D341Med (cell line): Measurements from ENCODE around the gene MYBPC3.
"Not testable (repeated sequence)": the region's sequence is repeated elsewhere in the genome, so short reads cannot be mapped to it uniquely, and the experiment has no call there.

Experiments used
- DNase-seq: peaks from one replicate; pipeline ENCODE4 v3.0.0; 2012; ENCODE audit warnings: low spot score

MYBPC3 gene

GRCh38 chr11:47337229-47337924, 15.1 kb downstream of the MYBPC3 start:
- DNase-seq: no peak

GRCh38 chr11:47336595-47336994, 15.9 kb downstream of the MYBPC3 start:
- DNase-seq: no peak

DNA sequence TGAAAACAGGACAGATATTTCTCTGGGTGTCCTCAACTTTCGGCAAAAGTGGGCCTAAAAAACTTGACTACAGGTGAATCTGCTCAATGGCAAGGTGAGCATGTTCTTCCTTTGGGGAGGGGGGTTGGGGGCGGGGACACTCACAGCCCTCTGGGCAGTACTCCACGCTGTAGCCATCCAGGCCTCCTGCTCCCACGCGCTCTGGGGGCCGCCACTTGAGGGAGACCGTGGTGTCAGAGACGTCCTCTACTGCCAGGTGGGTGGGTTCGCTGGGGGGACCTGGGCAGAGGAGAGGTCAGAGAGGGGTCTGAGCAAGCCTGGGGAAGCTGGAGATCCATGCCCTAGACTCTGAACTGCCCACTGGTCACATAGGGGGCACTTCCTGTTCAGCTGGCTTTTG, 16.8 kb downstream of the MYBPC3 start:
- no peak for DNase-seq

DNA sequence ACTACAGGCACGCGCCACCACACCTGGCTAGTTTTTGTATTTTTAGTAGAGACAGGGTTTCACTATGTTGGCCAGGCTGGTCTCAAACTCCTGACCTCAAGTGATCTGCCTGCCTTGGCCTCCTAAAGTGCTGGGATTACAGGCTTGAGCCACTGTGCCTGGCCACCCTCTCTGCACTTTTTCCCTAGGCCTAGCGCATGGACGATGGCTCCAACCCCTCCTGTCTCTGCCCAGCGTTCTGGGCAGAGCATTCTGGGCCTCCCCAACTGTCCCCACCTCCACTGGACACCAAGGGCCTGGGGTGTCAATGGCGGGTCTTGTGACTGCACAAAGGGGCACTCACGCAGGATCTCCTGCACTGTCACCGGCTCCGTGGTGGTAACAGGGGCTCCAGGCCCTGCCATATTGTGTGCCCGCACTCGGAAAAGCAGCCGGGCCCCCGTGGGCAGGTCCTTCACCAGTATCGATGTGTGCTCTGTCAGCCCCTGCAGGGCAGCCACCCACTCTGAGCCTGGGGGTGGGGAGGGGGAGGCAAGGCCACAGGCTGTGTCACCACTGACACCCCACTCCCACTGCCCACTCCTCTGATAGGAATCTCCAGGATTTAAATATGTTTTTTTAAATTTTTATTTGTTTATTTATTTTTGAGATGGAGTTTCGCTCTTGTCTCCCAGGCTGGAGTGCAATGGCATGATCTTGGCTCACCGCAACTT, 17.6 kb downstream of the MYBPC3 start:
- DNase-seq: not testable (repeated sequence)

DNA sequence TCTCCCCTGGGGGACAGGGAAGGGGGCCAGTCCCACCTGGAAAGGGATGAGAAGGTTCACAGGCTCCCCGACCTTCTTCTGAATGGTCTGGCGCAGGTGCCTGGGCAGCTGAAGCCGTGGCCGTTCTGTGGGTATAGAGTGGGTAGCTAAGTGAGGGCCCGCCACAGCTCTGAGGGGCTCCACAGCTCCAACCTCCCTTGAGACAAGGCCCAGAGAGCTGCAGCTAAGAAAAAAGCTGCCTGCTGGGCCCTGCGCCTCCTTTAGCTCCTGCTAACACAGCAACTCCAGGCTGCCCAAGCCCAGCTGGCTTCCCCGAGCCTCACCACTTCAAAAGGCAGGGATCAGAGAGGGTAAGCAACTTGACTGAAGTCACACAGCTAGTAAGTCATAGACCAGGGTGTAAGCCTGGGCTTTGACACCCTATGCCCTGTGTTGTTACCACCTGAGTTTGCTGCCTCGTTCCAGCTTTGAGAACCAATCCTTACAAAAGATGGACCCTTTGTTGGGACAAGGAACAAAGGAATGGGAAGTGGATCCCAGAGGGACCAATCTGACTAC, 18.5 kb downstream of the MYBPC3 start:
- no peak for DNase-seq

- no peak for DNase-seq
These were observed 19.0 kb downstream of the MYBPC3 start for GRCh38 chr11:47333526-47333845.

DNA sequence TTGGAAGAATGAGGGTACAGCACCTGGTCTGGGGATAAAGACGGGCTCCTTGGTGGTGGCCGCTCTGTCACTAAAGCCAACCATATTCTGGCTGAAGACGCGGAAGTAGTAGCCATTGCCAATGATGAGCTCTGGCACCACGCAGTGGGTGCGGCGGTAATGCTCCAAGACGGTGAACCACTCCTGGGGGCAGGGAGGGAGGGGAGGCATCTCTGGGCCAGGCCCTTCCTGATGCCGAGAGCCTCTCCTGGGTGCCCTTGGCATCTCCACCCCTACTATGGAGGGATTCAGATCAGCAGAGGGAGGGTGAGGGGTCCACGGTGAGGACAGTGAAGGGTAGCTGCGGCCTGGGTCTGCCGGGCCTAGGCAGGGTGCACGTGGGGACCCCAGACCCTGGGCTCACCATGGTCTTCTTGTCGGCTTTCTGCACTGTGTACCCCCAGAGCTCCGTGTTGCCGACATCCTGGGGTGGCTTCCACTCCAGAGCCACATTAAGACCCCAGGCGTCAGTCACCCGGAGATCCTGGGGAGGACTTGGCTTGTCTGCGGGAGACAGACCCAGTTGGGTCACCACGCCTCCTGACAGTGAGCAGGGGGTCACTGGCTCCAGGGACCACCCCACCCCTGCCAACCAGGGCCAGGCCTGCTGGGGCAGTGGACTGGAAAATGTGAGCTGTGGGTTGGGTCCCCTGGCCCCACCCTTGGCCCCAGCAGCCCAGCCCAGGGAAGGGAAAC, 19.5 kb downstream of the MYBPC3 start:
- DNase-seq: peak; percentile 42

GRCh38 chr11:47332303-47332711, 20.2 kb downstream of the MYBPC3 start:
- DNase-seq: peak; percentile 34

DNA sequence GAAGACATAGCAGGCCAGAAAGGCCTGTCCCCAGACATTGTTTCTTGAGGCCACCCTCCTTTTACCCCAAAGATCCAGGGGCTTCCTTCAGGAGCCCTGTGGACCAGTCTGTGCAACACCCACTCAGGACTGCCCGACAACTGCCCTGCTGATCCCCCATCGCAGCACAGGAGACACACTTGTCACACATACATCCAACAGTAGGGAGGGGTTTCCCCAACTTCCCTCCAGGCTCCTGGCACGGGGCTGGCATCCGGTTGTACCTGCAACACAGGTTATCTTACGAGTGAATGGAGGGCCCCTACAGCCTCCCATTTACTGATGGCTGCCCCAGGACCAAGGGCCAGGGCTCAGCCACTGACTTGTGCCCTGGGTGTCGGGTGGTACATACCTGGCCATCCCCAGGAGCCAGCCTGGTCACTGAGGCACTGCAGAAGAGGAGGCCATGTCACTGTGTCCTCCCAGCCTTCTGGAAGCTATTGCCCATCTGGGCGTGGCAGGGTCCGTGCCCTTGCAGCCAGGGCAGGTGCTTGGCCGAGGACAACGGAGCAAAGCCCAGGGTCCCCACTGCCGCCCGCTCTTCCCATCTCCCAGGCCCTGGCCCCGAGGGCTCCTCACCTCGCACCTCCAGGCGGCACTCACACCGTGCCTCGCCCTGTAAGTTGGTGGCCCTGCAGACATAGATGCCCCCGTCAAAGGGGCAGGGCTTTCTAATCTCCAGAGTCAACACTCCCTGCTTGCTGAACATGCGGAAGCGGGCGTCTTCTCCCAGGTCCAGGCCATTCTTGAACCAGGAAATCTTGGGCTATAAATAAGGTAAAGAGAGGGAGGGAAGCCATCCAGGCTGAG, 20.8 kb downstream of the MYBPC3 start:
- peak; percentile 27 for DNase-seq

- peak; percentile 58 for DNase-seq
These were observed 22.2 kb downstream of the MYBPC3 start for GRCh38 chr11:47329987-47330931.

- peak; percentile 37 for DNase-seq
These were observed 23.0 kb downstream of the MYBPC3 start for GRCh38 chr11:47329431-47329986.

DNA sequence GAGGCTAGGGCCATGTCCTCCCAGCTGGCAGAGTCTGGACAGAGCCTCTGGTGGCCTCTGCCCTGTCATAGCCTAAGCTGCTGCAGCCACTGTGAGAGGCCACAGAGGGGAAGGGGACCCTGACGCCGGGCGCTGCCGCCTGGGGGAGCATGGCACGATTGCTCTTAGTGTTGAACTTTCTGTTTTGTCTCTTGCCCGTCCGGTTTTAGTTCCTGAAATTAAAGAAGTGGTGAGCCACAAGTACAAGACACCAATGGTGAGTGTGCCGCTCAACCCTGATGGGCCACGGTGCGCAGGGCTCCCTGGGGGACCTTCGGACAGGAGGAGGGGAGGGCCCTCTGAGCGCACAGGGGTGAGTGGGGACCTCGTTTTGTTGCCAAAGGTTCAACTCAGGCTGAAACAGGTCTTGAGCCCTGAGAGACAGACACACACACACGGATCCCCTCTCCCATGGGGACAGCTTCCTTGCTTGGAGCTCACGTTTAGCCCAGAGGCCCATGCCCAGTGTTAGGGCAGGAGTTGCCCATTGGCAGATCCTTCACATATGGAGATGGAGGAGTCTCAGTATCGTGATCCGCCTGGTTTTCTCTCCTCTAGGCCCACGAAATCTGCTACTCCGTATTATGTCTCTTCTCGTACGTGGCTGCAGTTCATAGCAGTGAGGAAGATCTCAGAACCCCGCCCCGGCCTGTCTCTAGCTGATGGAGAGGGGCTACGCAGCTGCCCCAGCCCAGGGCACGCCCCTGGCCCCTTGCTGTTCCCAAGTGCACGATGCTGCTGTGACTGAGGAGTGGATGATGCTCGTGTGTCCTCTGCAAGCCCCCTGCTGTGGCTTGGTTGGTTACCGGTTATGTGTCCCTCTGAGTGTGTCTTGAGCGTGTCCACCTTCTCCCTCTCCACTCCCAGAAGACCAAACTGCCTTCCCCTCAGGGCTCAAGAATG, 23.8 kb downstream of the MYBPC3 start:
- peak; percentile 28 for DNase-seq

DNA sequence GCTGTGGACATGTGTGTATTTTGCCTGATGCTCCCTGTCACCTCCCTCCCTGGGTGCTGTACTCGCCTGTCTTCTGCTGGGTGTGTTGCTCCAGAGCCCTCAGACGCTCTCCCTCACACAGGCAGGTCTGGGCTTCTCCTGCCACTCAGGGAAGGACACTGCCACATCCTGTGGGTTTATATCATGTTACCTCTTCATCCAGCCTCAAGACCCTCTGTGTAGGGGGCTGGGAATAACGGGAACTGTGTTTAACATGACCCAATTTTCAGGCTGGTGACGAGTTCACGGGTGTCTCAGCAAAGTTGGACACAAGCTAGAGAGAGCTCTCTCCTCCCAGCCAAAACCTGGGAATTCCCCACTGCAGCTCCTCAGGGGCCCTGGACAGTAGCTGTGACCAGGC, 24.6 kb downstream of the MYBPC3 start:
- peak; percentile 15 for DNase-seq

- DNase-seq: peak; percentile 44
These were observed 25.5 kb downstream of the MYBPC3 start for GRCh38 chr11:47327025-47327424.

DNA sequence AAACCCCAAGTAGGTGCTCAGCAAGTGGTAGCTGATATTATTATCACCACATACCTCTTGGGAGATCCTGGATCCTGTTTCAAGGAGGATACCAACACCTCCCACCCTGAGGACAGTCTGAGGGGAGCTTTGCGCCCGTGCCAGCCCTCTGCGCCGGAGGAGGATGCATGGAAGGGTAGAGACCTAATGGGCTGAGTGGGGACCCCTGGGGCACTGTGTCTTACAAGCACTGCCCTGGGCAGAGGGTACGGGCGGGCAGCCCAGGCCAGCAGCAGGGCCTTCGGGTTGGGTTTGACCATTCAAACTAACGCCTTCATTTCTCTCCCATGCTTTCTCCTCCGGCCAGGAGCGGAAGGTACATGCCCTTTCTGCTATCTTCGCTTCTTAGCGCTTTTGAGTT, 26.3 kb downstream of the MYBPC3 start:
- DNase-seq: no peak

DNA sequence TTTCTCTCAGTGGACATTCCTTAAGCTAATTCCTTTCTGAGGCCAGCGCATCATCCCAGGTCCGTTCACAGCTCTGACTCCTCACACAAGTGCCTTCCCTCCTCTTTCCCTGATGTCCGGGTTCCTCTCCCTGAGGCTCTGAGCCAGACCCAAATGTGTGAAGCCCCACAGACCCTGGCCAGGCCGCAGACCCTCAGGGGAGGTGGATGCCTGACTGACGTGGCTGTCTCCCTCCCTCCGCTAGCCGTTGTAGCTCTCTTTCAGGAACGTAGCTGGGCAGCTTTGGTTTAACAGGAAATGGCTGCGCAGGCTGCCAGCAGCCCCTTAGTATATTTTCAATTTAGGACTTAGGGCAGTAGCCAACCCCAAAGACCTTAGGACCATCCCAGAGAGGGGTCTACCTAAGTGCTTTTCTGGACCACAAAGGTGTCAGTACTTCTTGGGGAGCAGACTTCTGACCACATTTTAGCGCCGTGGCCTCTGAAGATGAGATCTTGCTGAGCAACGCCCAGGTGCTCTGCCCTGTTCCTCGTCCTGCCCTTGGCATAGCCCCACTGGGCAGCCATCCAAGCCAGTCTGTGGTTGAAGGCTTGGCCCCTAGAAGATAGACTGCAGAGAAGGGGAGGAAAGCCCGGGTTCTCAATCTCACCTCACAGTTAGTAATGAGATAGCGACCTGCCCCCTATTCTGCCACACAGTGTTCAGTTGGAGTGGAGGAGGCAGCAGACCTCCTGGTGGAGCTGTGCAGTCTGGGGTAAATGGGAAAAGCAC, 27.0 kb downstream of the MYBPC3 start:
- DNase-seq: no peak

DNA sequence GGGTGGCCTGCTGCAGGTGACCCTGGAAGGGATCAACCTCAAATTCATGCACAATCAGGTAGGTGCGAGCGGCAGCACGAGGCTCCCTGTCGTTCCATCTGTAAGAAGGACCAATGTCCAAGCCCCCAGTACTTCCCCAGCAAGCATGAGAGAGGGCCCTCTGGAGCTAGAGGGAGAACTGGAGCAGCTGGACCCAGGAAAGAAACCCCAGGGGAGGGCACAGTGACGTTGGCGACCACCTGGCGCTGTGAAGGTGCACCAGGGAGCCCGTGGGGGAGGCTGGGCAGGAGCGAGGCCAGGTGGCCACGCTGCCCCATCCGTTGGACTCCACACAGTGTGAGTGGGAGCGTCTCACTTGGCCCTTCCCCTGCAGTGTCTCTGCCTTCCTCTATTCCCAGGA, 28.0 kb downstream of the MYBPC3 start:
- DNase-seq: no peak

- no peak for DNase-seq
These were observed 34.3 kb downstream of the MYBPC3 start for GRCh38 chr11:47318166-47318565.
